NB4 (cell line): Measurements from ENCODE around the gene STRIP2.

Experiments used
- DNase-seq: peaks from one replicate; pipeline ENCODE4 v3.0.0; 2010; ENCODE audit warnings: low read depth
- H3K4me3 ChIP-seq: one replicate; pipeline ENCODE4 v1.5.1; 2011; ENCODE audit warnings: mild to moderate bottlenecking, low read depth, low read length, moderate library complexity
- CTCF ChIP-seq: IDR thresholded peaks from one replicate; pipeline ENCODE4 v1.5.1; 2012; ENCODE audit warnings: low read depth, low read length
- MAX ChIP-seq: IDR thresholded peaks from 2 replicates; pipeline ENCODE4 v1.6.1; 2011; ENCODE audit warnings: low read depth, low read length
- MYC ChIP-seq: IDR thresholded peaks from 2 replicates; pipeline ENCODE4 v1.6.1; 2011; ENCODE audit warnings: low read depth, low read length
- POLR2A ChIP-seq: IDR thresholded peaks from 2 replicates; pipeline ENCODE4 v1.6.1; 2011; ENCODE audit warnings: mild to moderate bottlenecking; ENCODE audit not compliant: insufficient read length; ENCODE audit errors: extremely low read depth

STRIP2 gene

GRCh38 chr7:129489491-129489890 lies 55.3 kb downstream of the STRIP2 start:
- no peak for TF ChIP-seq MAX
- no peak for DNase-seq
- H3K4me3 ChIP-seq, result no peak overlapping the region

- DNase-seq, result no peak
- H3K4me3 ChIP-seq, result no peak overlapping the region
- TF ChIP-seq MYC (no peak), MAX (no peak), POLR2A (no peak), CTCF (no peak)
Observed at GRCh38 chr7:129492391-129492790, 58.2 kb downstream of the STRIP2 start.

- no peak overlapping the region for H3K4me3 ChIP-seq
- TF ChIP-seq MYC, result no peak
- TF ChIP-seq CTCF, result no peak
- no peak for TF ChIP-seq MAX
- no peak for TF ChIP-seq POLR2A
- DNase-seq, result no peak
Observed at GRCh38 chr7:129493555-129493954, 59.3 kb downstream of the STRIP2 start.

GRCh38 chr7:129494041-129494440 lies 59.8 kb downstream of the STRIP2 start:
- TF ChIP-seq POLR2A (no peak), MYC (no peak), CTCF (no peak), MAX (no peak)
- DNase-seq, result no peak
- H3K4me3 ChIP-seq, result no peak overlapping the region

- TF ChIP-seq POLR2A, result no peak
- no peak for TF ChIP-seq MYC
- no peak for TF ChIP-seq CTCF
- no peak for DNase-seq
- no peak overlapping the region for H3K4me3 ChIP-seq
Observed at GRCh38 chr7:129495987-129496386, 61.8 kb downstream of the STRIP2 start.

GRCh38 chr7:129496653-129497052 lies 62.4 kb downstream of the STRIP2 start:
- H3K4me3 ChIP-seq, result no peak overlapping the region
- DNase-seq, result no peak
- no peak for TF ChIP-seq CTCF
